HG02840 (cell line): ENCODE measurements around the gene CLEC14A.

Experiments
- ATAC-seq: cut with Tn5 transposase; IDR thresholded peaks from one replicate; pipeline ENCODE4 v1.9.1; 2021; ENCODE audit warnings: mild to moderate bottlenecking, moderate library complexity, moderate number of reproducible peaks; ENCODE audit not compliant: unreplicated experiment, low FRiP score

The CLEC14A gene

GRCh38 chr14:38255673-38256532, at the start of gene CLEC14A:
CLEC14A (minus strand) TSS chr14:38256093; CDS start chr14:38256022, 71 bp downstream.
- ATAC-seq, result no peak

- ATAC-seq, result no peak
Observed at GRCh38 chr14:38302966-38303365, 47.1 kb upstream of the CLEC14A start.

DNA sequence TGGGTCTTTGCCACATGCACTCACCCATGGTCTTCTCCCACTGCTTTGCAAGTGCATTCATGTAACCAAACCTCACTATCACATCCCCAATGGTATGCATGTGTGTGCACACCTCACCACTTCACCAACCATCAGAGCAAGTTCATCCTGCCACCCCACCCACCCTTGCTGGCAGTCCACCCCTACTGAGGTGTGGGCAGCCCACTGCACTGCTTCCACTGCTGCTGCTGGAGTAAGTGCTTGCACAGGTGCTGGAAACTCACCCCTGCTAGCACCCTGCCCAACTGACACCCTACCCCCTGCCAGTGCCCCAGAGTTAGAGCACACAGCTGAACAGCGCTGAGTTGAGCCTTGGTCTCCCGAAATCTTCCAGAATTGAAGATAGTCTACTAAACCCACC, 46.1 kb upstream of the CLEC14A start:
- no peak for ATAC-seq

GRCh38 chr14:38297681-38298080, 41.8 kb upstream of the CLEC14A start:
- no peak for ATAC-seq

DNA sequence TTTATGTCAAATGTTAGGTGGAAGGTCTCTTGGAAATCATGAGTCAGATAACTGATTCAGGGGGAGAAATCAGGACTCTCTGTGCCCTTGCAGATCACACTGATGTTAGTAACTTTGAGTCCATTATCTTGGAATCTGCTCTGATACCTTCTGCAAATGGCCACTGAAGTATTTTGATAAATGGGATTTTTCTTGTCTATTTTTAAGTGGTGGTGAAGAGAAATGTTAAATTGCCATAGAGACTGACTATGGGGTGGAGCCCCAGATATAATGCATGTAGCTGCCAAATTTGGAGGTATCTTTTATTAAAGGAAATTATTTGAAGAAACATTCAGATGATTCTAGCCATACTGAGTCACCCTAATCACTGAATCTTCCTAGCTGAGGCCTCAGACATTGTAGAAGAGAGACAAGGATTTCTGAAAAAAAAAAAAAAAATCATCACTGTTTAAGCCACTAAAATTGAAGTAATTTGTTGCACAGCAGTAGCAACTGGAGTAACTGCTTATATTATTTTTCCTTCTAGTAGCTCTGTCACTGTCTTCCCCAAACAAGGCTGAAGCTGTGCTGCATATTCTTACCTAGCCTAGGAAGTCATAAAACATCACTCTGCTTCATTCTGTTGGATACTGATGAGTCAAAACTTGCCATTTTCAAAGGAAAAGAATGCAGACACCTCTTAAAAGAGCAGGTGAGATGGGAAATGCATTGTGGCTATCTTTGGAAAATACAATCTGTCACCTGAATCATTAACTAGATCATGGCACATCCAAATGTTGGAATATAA, 36.0 kb upstream of the CLEC14A start:
- ATAC-seq, result no peak

DNA sequence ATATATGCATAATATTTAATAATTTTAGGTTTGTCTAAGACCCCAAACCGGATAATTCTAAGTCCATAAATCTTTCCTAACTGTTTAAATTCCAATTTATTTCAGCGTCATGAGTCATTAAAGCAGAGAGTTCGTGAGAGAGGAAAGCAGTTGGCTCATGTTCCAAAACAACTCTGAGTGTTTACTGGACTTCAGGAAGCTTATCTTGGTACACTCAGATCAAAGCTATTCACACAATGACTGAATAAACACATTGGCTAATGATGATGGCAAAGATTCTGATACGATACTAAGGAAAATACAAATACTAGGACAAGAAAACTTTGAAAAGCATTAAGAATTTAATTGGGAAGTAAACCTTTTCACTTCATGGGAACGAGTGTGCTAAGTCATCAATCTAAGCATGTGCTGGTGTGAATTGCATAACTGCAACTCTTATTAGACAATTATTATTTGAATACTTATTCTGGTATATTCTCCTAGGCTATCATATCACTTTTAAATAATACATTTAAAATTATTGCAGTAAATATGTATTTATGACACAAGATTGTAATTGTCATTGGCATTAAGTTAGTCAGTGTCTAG, 34.8 kb upstream of the CLEC14A start:
- ATAC-seq, result no peak

- ATAC-seq, result no peak
Observed at GRCh38 chr14:38286452-38286851, 30.6 kb upstream of the CLEC14A start.

DNA sequence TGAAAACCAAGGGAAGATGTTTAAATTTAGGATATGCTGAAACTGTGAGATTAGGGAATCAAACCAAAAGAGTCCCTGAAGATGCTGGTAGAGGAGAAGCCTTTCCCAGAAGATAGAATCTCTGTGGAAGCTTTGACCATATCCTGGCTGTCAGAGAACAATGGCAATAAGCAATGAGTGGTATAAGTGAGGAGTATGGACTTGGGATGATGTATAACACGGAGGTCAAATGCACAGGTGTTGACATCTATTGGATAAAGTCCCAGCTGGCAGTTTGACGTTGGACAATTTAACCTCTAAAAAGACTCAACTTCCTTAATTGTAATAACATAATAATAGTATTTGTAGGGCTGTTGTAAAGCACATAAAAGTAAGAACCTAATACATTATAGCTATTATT, 30.1 kb upstream of the CLEC14A start:
- ATAC-seq, result no peak

DNA sequence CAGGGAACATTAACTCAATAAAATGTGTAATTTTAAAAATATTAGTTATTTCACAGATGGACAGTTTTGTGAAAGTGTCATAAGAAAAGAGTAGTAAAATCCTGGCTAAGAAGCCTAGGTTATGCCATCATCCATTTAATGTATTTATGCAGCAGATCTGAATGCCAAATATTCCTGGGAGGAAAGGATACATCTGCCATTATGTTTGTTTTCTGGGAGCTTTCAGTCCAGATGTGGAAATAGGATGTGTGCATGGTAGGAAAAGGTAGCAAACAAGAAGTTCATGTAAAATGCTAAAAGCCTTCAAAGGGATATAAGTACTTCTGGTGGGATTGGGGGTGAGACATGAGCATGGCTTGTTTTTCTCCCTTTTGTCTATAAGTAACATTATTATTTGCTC, 27.0 kb upstream of the CLEC14A start:
- no peak for ATAC-seq

GRCh38 chr14:38280081-38280480, 24.2 kb upstream of the CLEC14A start:
- no peak for ATAC-seq

- ATAC-seq, result no peak
Observed at GRCh38 chr14:38279572-38279971, 23.7 kb upstream of the CLEC14A start.

DNA sequence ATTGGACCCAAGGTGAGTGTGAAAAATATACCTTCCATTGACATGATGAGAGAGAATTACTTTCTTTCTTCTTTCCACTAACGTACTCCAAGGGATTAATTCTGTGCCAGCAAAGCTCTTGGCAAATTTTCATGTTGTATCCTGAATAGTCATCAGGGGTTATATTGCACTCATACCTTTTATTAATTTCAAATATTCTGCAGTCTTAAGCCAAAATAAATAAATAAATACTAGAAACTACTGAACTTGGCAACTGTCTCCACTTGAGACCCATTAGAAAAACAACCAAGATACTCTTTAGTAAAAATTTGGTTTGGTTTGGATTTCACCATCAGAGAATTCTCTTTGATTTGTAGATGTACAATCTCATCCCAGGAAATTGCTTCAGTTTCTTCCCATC, 22.1 kb upstream of the CLEC14A start:
- no peak for ATAC-seq

GRCh38 chr14:38262844-38263243, 7.0 kb upstream of the CLEC14A start:
- ATAC-seq, result no peak

- ATAC-seq, result no peak
Observed at GRCh38 chr14:38261620-38262019, 5.7 kb upstream of the CLEC14A start.

- ATAC-seq, result no peak
Observed at GRCh38 chr14:38257507-38257906, 1.6 kb upstream of the CLEC14A start.

- no peak for ATAC-seq
Observed at GRCh38 chr14:38256533-38256840, 594 bp upstream of the CLEC14A start.

- no peak for ATAC-seq
Observed at GRCh38 chr14:38255408-38255672, 553 bp downstream of the CLEC14A start.

GRCh38 chr14:38254571-38255407, 1.1 kb downstream of the CLEC14A start:
- no peak for ATAC-seq

DNA sequence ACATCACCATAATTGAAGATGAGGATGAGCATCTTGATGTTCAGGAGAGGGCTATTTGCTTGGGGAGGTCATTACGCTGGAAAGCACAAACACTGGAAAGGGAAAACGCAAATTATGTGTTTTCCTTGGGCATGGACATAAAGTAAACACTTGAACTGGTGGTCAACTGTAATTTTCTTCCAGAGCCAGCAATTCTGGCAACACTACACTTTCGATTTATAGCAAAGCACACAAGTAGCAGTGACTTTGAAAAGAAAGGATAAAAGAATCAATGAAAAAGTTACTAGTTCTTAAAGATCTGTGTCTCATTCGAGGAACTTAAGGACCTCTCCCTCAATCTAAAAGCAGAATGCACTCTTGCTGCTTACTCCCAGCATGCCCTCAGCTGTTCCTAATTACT, 2.2 kb downstream of the CLEC14A start:
- ATAC-seq, result no peak

GRCh38 chr14:38252066-38252710, 3.7 kb downstream of the CLEC14A start:
- ATAC-seq, result no peak
